Measurements from ENCODE around the gene GPR82. TPM values are rescaled to one million over a fixed set of nuclear protein-coding genes. Genes with fewer than 3 reads are reported as not detected.

The GPR82 gene
- total and polyA plus RNA-seq, 2 of the 8 experiments (the other 6 are each of a cell fraction or from before 2014, with no cell fraction given): not detected

- TF ChIP-seq CTBP2 (IDR thresholded peaks at IDR 0.05; ENCODE audit: borderline replicate concordance, insufficient read depth, insufficient read length, low read length): no peak
- TF ChIP-seq BRCA1 (IDR thresholded peaks at IDR 0.05; ENCODE audit: low read depth, low read length): no peak
- no peak for TF ChIP-seq EP300 (IDR thresholded peaks at IDR 0.05; ENCODE audit: borderline replicate concordance in 1 of 2, low read depth in 2 of 2, low read length in 2 of 2)
- no peak for TF ChIP-seq NANOG (IDR thresholded peaks at IDR 0.05; ENCODE audit: insufficient read depth, low read depth, low read length, poor library complexity, severe bottlenecking)
- TF ChIP-seq, protein P1, sequence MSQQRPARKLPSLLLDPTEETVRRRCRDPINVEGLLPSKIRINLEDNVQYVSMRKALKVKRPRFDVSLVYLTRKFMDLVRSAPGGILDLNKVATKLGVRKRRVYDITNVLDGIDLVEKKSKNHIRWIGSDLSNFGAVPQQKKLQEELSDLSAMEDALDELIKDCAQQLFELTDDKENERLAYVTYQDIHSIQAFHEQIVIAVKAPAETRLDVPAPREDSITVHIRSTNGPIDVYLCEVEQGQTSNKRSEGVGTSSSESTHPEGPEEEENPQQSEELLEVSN (IDR thresholded peaks at IDR 0.05): no peak
- TF ChIP-seq ATF3 (IDR thresholded peaks at IDR 0.05; ENCODE audit: insufficient read depth, low read depth, low read length): no peak
Observed at GRCh38 chrX:41730081-41730480, 6.1 kb downstream of the GPR82 start (continued).

Data from H1 (cell line).